Activated CD8-positive, alpha-beta memory T cell treated with anti-CD3 and anti-CD28 coated beads, Interleukin-2, amount 50 U/mL, for 1 hour (primary cell): ENCODE data around the gene SMYD5.

ENCODE experiments used
- DNase-seq: peaks from one replicate; pipeline ENCODE4 v3.0.0-alpha.2; 2020; ENCODE audit errors: extremely low read depth

The SMYD5 gene

GRCh38 chr2:73205611-73206010 is 8.4 kb upstream of the SMYD5 start:
- DNase-seq: no peak

GRCh38 chr2:73208258-73208657 is 5.8 kb upstream of the SMYD5 start:
- DNase-seq: no peak

- no peak for DNase-seq
Measured at GRCh38 chr2:73210019-73210418, 4.0 kb upstream of the SMYD5 start.

- no peak for DNase-seq
Measured at GRCh38 chr2:73210696-73211095, 3.3 kb upstream of the SMYD5 start.

- DNase-seq: no peak
Measured at GRCh38 chr2:73212098-73212447, 2.0 kb upstream of the SMYD5 start.

- DNase-seq: no peak
Measured at GRCh38 chr2:73212448-73213176, 1.4 kb upstream of the SMYD5 start.

GRCh38 chr2:73215254-73215653 is 1.2 kb downstream of the SMYD5 start:
- DNase-seq: no peak

- DNase-seq: no peak
Measured at GRCh38 chr2:73217160-73217559, 3.1 kb downstream of the SMYD5 start.

- DNase-seq: no peak
Measured at GRCh38 chr2:73217826-73218225, 3.8 kb downstream of the SMYD5 start.

- DNase-seq: no peak
Measured at GRCh38 chr2:73218298-73218697, 4.3 kb downstream of the SMYD5 start.

GRCh38 chr2:73223821-73224220 is 9.8 kb downstream of the SMYD5 start:
- DNase-seq: no peak

- DNase-seq: no peak
Measured at GRCh38 chr2:73225513-73226360, 11.7 kb downstream of the SMYD5 start.

GRCh38 chr2:73227086-73227485 is 13.0 kb downstream of the SMYD5 start:
- no peak for DNase-seq

- no peak for DNase-seq
Measured at GRCh38 chr2:73228631-73229030, 14.6 kb downstream of the SMYD5 start.

GRCh38 chr2:73232403-73233153 is 18.5 kb downstream of the SMYD5 start:
- no peak for DNase-seq

GRCh38 chr2:73233154-73233931 is 19.3 kb downstream of the SMYD5 start, which contains the start of gene PRADC1:
TSS of gene PRADC1 (minus strand) at chr2:73233239. CDS start at chr2:73233160, 79 bp downstream.
- peak; percentile 92 for DNase-seq

- peak; percentile 74 for DNase-seq
Measured at GRCh38 chr2:73233932-73234832, 20.1 kb downstream of the SMYD5 start, which contains the start of gene CCT7. TSS of gene CCT7 (plus strand) at chr2:73234308. CDS start at chr2:73234379, 71 bp downstream.

- DNase-seq: no peak
Measured at GRCh38 chr2:73235315-73236028, 21.4 kb downstream of the SMYD5 start.

GRCh38 chr2:73237168-73237567 is 23.1 kb downstream of the SMYD5 start:
- DNase-seq: no peak

- no peak for DNase-seq
Measured at GRCh38 chr2:73238149-73238548, 24.1 kb downstream of the SMYD5 start.
